Globus pallidus (tissue), 1 donor: Measurements from ENCODE around the gene DCUN1D5.
"Not testable (repeated sequence)": the region's sequence is repeated elsewhere in the genome, so short reads cannot be mapped to it uniquely, and the experiment has no call there.

Experiments used
- DNase-seq: peaks from one replicate; pipeline ENCODE4 v3.0.0-alpha.2; 2015; ENCODE audit warnings: low spot score

The DCUN1D5 gene

GRCh38 chr11:103055221-103055890 is 36.6 kb downstream of the DCUN1D5 start:
- DNase-seq, result peak; percentile 22

DNA sequence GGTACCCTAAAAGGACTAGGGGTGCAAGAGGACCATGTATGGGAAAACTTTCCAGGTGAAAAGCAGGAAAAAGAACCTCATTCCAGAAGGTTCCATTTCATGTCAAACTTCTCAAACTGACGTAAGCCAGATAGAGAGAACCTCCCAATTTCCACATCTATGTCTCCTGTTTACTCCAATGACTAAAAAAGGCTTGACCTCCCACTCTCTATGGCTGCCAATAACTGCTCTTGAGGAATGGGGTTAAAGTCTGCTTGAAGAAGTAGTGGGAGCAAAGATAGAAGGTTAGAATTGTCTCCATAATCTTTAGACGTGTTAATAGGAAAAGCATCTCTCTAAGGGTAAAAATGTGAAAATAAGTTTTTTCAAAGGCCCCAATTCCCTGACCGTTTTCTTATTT is 38.0 kb downstream of the DCUN1D5 start:
- DNase-seq, result no peak

DNA sequence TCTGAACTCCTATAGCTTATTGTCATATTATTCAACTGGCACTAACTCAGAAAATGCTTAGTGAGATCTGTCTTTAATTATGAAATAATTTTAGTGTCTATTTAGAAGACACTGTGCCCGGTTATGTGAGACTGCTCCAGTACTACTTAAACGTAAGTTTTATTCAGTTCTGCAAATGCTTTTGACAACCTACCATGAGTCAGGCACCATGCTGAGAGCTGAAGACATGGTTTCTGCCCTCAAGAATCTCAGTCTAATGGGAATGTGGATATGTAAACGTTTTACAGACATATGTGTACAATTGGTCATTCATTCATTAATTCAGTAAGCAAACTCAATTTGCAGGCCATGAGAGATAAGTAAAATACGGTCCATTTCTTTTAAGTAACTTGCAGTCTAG is 40.0 kb downstream of the DCUN1D5 start:
- DNase-seq, result no peak

- DNase-seq, result no peak
Observed at GRCh38 chr11:103051151-103051801, 40.7 kb downstream of the DCUN1D5 start.

DNA sequence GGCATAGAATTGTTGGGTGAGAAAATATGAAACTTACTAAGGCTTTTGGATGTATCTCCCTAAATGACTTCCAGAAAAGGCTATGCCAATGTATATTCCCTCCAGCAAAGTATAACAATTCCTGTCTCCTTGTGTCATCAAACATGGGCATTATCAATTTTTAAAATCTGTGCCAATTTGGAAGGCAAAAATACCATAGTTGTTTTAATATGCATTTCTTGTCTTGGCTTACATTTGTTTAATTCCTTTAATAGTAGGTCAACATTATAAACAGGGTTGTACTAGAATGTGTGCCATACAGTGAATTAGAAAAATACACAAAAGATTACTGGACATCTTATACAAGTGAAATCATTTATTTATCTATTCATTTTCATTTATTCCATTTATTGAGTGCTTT is 41.6 kb downstream of the DCUN1D5 start:
- no peak for DNase-seq

GRCh38 chr11:103047837-103048236 is 44.1 kb downstream of the DCUN1D5 start:
- no peak for DNase-seq

DNA sequence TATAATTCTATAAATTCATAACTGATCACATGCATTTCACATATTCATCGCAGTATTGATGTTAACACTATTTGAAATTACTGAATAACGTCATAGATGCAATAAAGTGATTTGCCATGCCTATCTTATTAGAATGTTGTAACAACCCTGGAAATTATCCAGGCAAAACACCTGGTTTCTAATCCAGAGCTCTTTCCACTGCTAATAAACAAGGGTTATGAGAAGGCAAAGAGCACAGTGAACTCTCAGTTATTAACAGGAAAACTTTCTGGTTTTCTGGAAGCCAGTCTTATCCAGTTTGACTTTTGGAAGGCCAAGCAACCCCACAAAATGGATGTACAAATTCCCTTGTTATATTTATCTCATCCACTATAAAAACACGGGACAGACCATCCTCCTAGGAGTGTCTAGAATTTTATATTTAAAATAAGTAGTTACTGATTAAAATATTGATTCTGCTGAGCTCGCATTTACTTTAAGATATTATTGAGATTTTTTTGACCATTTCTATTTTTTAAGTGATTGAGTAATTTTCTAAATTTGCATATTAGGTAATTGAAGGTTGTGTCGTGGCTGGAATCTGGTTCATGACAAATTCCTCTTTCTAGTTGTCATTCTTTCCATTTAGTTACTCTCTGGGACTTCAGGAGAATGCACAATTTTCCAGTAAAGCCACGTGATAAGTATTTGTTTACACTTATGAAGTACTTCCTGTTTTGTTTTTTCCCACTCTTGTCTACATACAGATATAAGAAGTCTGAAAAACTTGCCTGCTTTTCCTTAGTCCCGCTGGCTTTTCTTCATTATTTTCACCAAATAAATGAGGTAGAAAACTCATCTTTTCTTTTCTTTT is 47.9 kb downstream of the DCUN1D5 start:
- no peak for DNase-seq

DNA sequence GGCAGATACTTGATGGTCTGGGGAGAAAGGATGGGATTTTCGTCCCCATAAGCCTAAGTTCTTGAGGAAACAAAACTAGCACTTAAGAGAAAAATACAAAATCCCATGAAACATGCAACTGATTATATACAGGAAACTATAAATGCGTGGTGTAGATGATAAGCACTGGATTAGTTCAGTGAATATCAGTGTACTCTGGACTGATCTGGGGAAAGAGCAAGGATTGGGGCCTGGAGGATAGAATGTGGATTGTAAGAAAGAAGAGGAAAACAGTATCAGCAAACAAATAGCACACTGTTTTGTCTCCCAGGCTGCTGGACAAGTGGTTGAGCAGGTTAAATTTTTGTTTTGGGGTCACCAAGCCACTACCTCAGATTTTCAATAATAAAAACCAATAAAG is 49.8 kb downstream of the DCUN1D5 start:
- no peak for DNase-seq

DNA sequence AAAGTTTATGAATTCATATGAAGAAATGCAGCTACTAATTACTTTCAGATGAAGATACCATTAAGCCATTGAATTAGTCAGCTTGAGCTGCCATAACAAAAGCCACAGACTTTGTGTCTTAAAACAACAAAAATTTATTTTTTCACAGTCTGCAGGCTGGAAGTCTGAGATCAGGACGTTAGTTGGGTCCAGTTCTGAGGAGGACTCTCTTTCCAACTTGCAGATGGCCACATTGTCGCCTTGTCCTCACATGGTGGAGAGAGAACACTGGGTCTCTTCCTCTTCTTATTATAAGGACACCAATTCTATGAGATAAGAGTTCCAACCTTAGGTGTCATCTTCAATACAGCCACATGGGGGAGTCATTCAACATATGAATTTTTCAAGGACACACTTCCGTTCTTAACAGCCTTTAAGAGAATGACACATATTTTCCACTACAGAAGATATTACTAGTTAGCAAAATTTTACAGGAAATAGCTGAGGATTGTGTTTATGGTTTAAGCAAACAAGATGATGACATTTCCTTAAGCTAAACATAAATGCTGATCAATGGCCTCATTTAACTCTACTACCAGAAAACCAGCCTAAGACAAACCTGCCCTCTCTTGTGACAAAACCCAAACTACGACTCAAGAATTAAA is 56.0 kb downstream of the DCUN1D5 start:
- DNase-seq, result peak; percentile 49

DNA sequence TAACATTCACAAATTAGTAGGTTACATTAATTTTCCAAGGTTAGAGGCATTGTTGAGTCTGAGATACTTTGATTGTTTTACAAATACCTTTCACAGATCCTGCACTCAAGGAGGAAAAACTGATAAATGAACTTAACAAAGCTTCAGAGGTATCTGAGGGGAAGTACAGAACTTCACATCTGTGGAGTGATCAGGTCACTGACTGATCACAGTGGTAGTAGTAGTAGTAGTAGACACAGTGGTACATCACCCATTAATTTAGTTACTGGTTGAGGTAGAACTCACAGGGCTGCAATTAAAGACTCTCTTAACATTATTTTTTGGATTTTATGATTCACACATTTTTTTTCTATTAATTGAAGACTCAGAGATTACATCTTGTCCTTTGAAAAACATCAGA is 56.7 kb downstream of the DCUN1D5 start:
- DNase-seq, result no peak

DNA sequence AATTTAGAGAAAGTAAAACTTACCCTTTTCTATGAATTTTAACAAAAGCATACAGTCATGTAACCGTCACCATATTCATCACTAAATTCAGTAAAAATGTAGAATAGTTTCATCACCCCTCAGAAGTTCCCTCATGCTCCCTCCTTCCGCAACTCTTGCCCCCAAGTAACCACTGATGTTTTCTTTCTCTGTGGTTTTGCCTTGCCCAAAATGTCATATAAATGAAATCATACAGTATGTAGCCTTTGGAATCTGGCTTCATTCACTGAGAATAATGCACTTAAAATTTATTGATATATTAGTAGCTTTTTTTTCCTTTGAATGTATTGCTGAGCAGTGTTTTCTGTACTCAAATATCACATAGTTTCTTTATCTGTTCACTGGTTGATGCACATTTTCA is 60.1 kb downstream of the DCUN1D5 start:
- no peak for DNase-seq

- no peak for DNase-seq
Observed at GRCh38 chr11:103029401-103029800, 62.6 kb downstream of the DCUN1D5 start.

GRCh38 chr11:103028304-103029020 is 63.5 kb downstream of the DCUN1D5 start:
- DNase-seq, result not testable (repeated sequence)

- DNase-seq, result no peak
Observed at GRCh38 chr11:103024086-103024485, 67.9 kb downstream of the DCUN1D5 start.

DNA sequence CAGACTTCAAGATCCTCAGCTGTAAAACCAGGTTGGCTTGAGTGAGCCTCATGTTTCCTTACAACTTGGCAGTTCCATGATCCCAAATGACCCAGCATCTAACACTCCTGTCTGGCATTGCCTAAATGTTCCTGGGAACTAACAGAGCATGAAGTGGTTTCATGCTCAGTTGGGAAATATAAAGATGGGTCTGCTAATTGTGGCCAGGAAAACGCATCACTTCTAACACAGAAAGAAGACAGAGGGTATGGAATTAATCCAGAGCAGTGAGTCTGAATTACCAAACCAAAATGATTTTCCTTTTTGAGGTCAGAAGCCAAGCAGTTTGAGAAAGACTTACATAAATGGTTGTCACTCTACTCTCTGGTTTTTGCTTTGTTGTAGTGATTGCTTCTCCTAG is 75.9 kb downstream of the DCUN1D5 start:
- DNase-seq, result no peak

DNA sequence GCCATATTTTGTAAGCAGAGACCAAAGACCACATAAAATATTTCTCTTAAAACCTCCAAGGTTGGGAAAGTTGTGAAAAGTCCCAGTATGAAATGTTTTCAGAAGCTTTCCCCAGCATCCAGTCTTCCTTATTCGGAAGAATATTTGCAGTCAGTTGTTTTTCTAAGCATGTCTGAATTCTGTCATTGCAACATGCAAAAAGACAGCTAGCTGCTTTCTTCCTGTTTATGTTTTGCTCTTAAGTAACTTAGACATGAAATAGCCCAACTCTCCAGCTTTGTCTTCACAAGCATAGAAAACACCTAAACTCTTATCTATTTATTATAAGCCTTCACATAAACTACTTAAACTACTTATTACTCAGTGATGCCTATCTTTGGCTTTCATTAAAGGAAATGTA is 78.5 kb downstream of the DCUN1D5 start:
- DNase-seq, result no peak
